IMR-90 (cell line): ENCODE measurements around the gene ADM2. TPM values are rescaled to one million over a fixed set of nuclear protein-coding genes. Genes with fewer than 3 reads are reported as not detected.

Experiments used
- ATAC-seq: fragments of 200-7000 bp; cut with Tn5 transposase; 2 replicates; pipeline ENCODE4 v1.9.1; 2020; ENCODE audit warnings: low read depth, mild to moderate bottlenecking, moderate library complexity
- BruUV-seq: library from RNA; stranded (reverse); fragments of 400-500 nt; replicated peaks from 2 replicates; lab custom pipeline; 2021; lab: Mats Ljungman, UMichigan
- CTCF ChIA-PET: fragments of 300-600 bp; formaldehyde crosslinking; extraction: SDS; loops from one replicate; lab custom pipeline; 2021; ENCODE audit warnings: antibody characterized with exemption; lab: Yijun Ruan, JAX
- POLR2A ChIA-PET: fragments of 300-600 bp; sonication (Branson Sonifier 250); formaldehyde crosslinking; loops from one replicate; lab custom pipeline; 2022; ENCODE audit warnings: antibody characterized with exemption; ENCODE audit not compliant: unreplicated experiment; lab: Charles Lee
- DNase-seq: peaks from one replicate; pipeline ENCODE4 v3.0.0; 2013
- H2AFZ ChIP-seq: replicated peaks from 2 replicates; pipeline ENCODE3; 2013; ENCODE audit warnings: low read length, mild to moderate bottlenecking; ENCODE audit not compliant: poor library complexity
- H2AK5ac ChIP-seq: 2 replicates; pipeline ENCODE4 v1.6.1; 2013; ENCODE audit warnings: low read depth, low read length, inconsistent platforms
- H2AK9ac ChIP-seq: replicated peaks from 2 replicates; pipeline ENCODE3; 2013; ENCODE audit warnings: mild to moderate bottlenecking, low read depth, low read length, moderate library complexity; ENCODE audit not compliant: poor library complexity
- H2BK120ac ChIP-seq: 2 replicates; pipeline ENCODE4 v1.6.1; 2013; ENCODE audit warnings: low read depth, low read length, inconsistent platforms
- H2BK15ac ChIP-seq: 3 replicates; pipeline ENCODE4 v1.6.1; 2013; ENCODE audit warnings: low read depth, low read length, inconsistent platforms
- H2BK20ac ChIP-seq: 2 replicates; pipeline ENCODE4 v1.6.1; 2013; ENCODE audit warnings: low read depth, mild to moderate bottlenecking, inconsistent platforms, low read length, moderate library complexity
- H2BK5ac ChIP-seq: 2 replicates; pipeline ENCODE4 v1.6.1; 2013; ENCODE audit warnings: mild to moderate bottlenecking, low read depth, low read length, inconsistent platforms; ENCODE audit not compliant: poor library complexity, severe bottlenecking
- H3K14ac ChIP-seq: replicated peaks from 2 replicates; pipeline ENCODE4 v1.6.1; 2013; ENCODE audit warnings: low read depth, low read length, inconsistent platforms
- H3K18ac ChIP-seq: 2 replicates; pipeline ENCODE4 v1.6.1; 2013; ENCODE audit warnings: low read depth, low read length, control low read depth
- H3K23ac ChIP-seq: 2 replicates; pipeline ENCODE4 v1.6.1; 2013; ENCODE audit warnings: low read depth, low read length, inconsistent platforms
- H3K27ac ChIP-seq: 2 replicates; pipeline ENCODE4 v1.5.1; 2013; ENCODE audit warnings: mild to moderate bottlenecking, control low read depth, low read length; ENCODE audit not compliant: insufficient read depth
- H3K27me3 ChIP-seq: 2 replicates; pipeline ENCODE4 v1.6.1; 2013; ENCODE audit warnings: low read length; ENCODE audit not compliant: control insufficient read depth, insufficient read depth
- H3K36me3 ChIP-seq: 2 replicates; pipeline ENCODE4 v1.6.1; 2013; ENCODE audit warnings: low read length, mixed read lengths; ENCODE audit not compliant: control insufficient read depth, insufficient read depth
- H3K4ac ChIP-seq: 2 replicates; pipeline ENCODE4 v1.6.1; 2013; ENCODE audit warnings: low read depth, low read length, inconsistent platforms
- H3K4me1 ChIP-seq: 2 replicates; pipeline ENCODE4 v1.6.1; 2013; ENCODE audit warnings: low read length, mixed read lengths; ENCODE audit not compliant: control insufficient read depth, insufficient read depth
- H3K4me2 ChIP-seq: 2 replicates; pipeline ENCODE4 v1.6.1; 2013; ENCODE audit warnings: low read depth, mild to moderate bottlenecking, control low read depth, low read length, moderate library complexity
- H3K4me3 ChIP-seq: 2 replicates; pipeline ENCODE4 v1.5.1; 2013; ENCODE audit warnings: low read depth, mild to moderate bottlenecking, control low read depth, low read length, moderate library complexity; ENCODE audit not compliant: insufficient read depth
- H3K56ac ChIP-seq: 2 replicates; pipeline ENCODE4 v1.6.1; 2013; ENCODE audit warnings: low read length, inconsistent platforms; ENCODE audit not compliant: insufficient read depth; ENCODE audit errors: extremely low read depth
- H3K79me1 ChIP-seq, 2 experiments: 2 replicates each; pipeline ENCODE4 v1.6.1; 2013; ENCODE audit warnings: low read length in 2 of 2, inconsistent platforms in 1 of 2, low read depth in 1 of 2
- H3K9ac ChIP-seq: 2 replicates; pipeline ENCODE4 v1.6.1; 2013; ENCODE audit warnings: low read depth, low read length, control low read depth
- H3K9me1 ChIP-seq: 2 replicates; pipeline ENCODE4 v1.6.1; 2013; ENCODE audit warnings: low read length, inconsistent platforms; ENCODE audit not compliant: insufficient read depth
- H3K9me3 ChIP-seq: 2 replicates; pipeline ENCODE4 v1.6.1; 2013; ENCODE audit warnings: low read length; ENCODE audit not compliant: control insufficient read depth, insufficient read depth
- H4K20me1 ChIP-seq: 2 replicates; pipeline ENCODE4 v1.6.1; 2013; ENCODE audit warnings: low read length, inconsistent platforms; ENCODE audit not compliant: insufficient read depth
- H4K5ac ChIP-seq: 2 replicates; pipeline ENCODE4 v1.6.1; 2013; ENCODE audit warnings: mild to moderate bottlenecking, low read depth, low read length, control low read depth
- H4K8ac ChIP-seq, 2 experiments: 2 replicates each; pipeline ENCODE4 v1.6.1; 2013; ENCODE audit warnings: low read depth in 2 of 2, low read length in 2 of 2, control low read depth in 1 of 2, inconsistent platforms in 1 of 2
- H4K91ac ChIP-seq: 2 replicates; pipeline ENCODE4 v1.6.1; 2013; ENCODE audit warnings: low read depth, low read length, inconsistent platforms; ENCODE audit not compliant: insufficient read depth
- MAZ ChIP-seq: IDR thresholded peaks from 2 replicates; pipeline ENCODE4 v1.6.1; 2012; ENCODE audit warnings: low read depth, mild to moderate bottlenecking, low read length, improper control_type of control experiment, moderate library complexity, borderline replicate concordance
- USF2 ChIP-seq: fragments of 150-350 bp; IDR thresholded peaks from 2 replicates; pipeline ENCODE4 v1.6.1; 2017; ENCODE audit warnings: mild to moderate bottlenecking, antibody characterized with exemption, low read length, low read depth
- WGBS, 2 experiments: methylation state at CpG; one replicate each; pipeline versions ENCODE4 v1.1.5 to v1.1.7; 2013; ENCODE audit warnings: missing lambda C conversion rate in 2 of 2; ENCODE audit not compliant: insufficient read length in 1 of 2; ENCODE audit errors: extremely low coverage in 2 of 2; 5-methylcytosine and 5-hydroxymethylcytosine counted together
- dilution Hi-C: fragments of 300-500 bp; cut with HindIII; formaldehyde crosslinking; loops from one replicate; pipeline ENCODE4 v1.14.3; 2018; ENCODE audit warnings: low sequenced_read_pairs; ENCODE audit not compliant: unreplicated experiment
- in situ Hi-C: fragments of 300-500 bp; cut with MboI; formaldehyde crosslinking; loops from 3 replicates; pipeline ENCODE4 v1.14.3; 2019; ENCODE audit warnings: low sequenced_read_pairs, inconsistent platforms, mixed read lengths
- intact Hi-C: fragments of 100-400 bp; cut with micrococcal nuclease; formaldehyde crosslinking; loops from 2 replicates; pipeline ENCODE4 v1.10.0; 2022
- polyA plus RNA-seq, 3 experiments: library from polyadenylated mRNA; depleted of rRNA; stranded (reverse); fragments of >200 nt; gene quantifications; 2 replicates each; pipeline ENCODE4 v1.2.3, GENCODE V29; 2012; ENCODE audit warnings: low replicate concordance in 1 of 3
- total RNA-seq: library from RNA; depleted of rRNA; stranded (reverse); fragments of >200 nt; gene quantifications from 2 replicates; pipeline ENCODE4 v1.2.3, GENCODE V29; 2012

The ADM2 gene
- total and polyA plus RNA-seq, 2 of the 4 experiments (the other 2 are of a cell fraction), result 0.18 to 2.3 TPM

GRCh38 chr22:50505776-50506610 is 24.6 kb downstream of the ADM2 start:
- Histone ChIP-seq H2AK5ac (no peak overlapping the region), H2AK9ac (peak overlapping the region; percentile 100), H2BK15ac (no peak overlapping the region), H4K91ac (no peak overlapping the region), H3K4me3 (peak overlapping the region; percentile 100; the same call in 1 of the 2 replicates), H3K56ac (no peak overlapping the region), H2BK120ac (no peak overlapping the region), H3K27ac (no peak overlapping the region; the same call in 1 of the 2 replicates), H2BK5ac (no peak overlapping the region), H3K79me1 (peaks cover 8 to 49% of the 10 kb centered on the region in 2 experiments), H3K18ac (no peak overlapping the region), H3K27me3 (no peaks in the 10 kb centered on the region), H3K9me1 (no peaks in the 10 kb centered on the region), H2BK20ac (no peak overlapping the region), H3K4me1 (peaks cover 4% of the 10 kb centered on the region), H3K9ac (no peak overlapping the region), H3K36me3 (peaks cover 28% of the 10 kb centered on the region), H2AFZ (peak overlapping the region; percentile 5), H3K23ac (no peak overlapping the region), H4K8ac (no peak overlapping the region), H3K9me3 (no peaks in the 10 kb centered on the region), H3K14ac (no peak overlapping the region), H3K4me2 (peak overlapping the region; percentile 87; the same call in 1 of the 2 replicates), H3K4ac (no peak overlapping the region), H4K5ac (no peak overlapping the region), H4K20me1 (no peaks in the 10 kb centered on the region; the same call in 1 of the 2 replicates)
- in situ Hi-C loops (no loop called here), intact Hi-C loops (no loop called here), dilution Hi-C loops (no loop called here)
- DNase-seq (no peak), ATAC-seq (no peak)
- ChIA-PET CTCF (no interaction called here), POLR2A (no interaction called here)
- BruUV-seq, result no TSS peak
- TF ChIP-seq USF2 (no peak), MAZ (no peak)
- WGBS, 2 experiments, result 98% methylated on average over 23 of the region's 41 CpGs; no CpG with 5 or more reads in 1 of the 2 experiments
